Activated CD8-positive, alpha-beta T cell treated with anti-CD3 and anti-CD28 coated beads for 36 hours (primary cell): Measurements from ENCODE around the gene PPM1L. TPM values are rescaled to one million over a fixed set of nuclear protein-coding genes. Genes with fewer than 3 reads are reported as not detected.
A peak's percentile ranks its signal among the peaks of the same experiment; 100 is the strongest.
"Not testable (repeated sequence)": the region's sequence is repeated elsewhere in the genome, so short reads cannot be mapped to it uniquely, and the experiment has no call there.

Experiments
- ATAC-seq: fragments of 200-7000 bp; cut with Tn5 transposase; one replicate; pipeline ENCODE4 v1.10.0; 2021; ENCODE audit warnings: mild to moderate bottlenecking, moderate library complexity
- CTCF ChIA-PET: fragments of 350-600 bp; sonication (Branson Sonifier 250); formaldehyde crosslinking; loops from one replicate; lab custom pipeline; 2021; ENCODE audit warnings: antibody characterized with exemption; lab: Charles Lee
- POLR2A ChIA-PET: fragments of 350-600 bp; sonication (Branson Sonifier 250); formaldehyde crosslinking; loops from one replicate; lab custom pipeline; 2021; ENCODE audit warnings: antibody characterized with exemption; lab: Charles Lee
- DNase-seq: peaks from one replicate; pipeline ENCODE4 v3.0.0-alpha.2; 2020
- H3K27ac Mint-ChIP-seq: one replicate; pipeline ENCODE4 v1.8.0; 2021; ENCODE audit warnings: mild to moderate bottlenecking, mixed read lengths
- H3K27me3 Mint-ChIP-seq: one replicate; pipeline ENCODE4 v1.8.0; 2021; ENCODE audit warnings: mixed read lengths
- H3K36me3 Mint-ChIP-seq: one replicate; pipeline ENCODE4 v1.8.0; 2021; ENCODE audit warnings: low read depth, mixed read lengths
- H3K4me1 Mint-ChIP-seq: one replicate; pipeline ENCODE4 v1.8.0; 2021; ENCODE audit warnings: low read depth, mixed read lengths
- H3K4me3 Mint-ChIP-seq: one replicate; pipeline ENCODE4 v1.8.0; 2021; ENCODE audit warnings: mild to moderate bottlenecking, moderate library complexity, mixed read lengths
- H3K9me3 Mint-ChIP-seq: one replicate; pipeline ENCODE4 v1.8.0; 2021; ENCODE audit warnings: mixed read lengths
- intact Hi-C: fragments of 100-400 bp; cut with micrococcal nuclease; formaldehyde crosslinking; loops from one replicate; pipeline ENCODE4 v1.10.0; 2022
- total RNA-seq, 2 experiments: library from RNA; stranded (reverse); gene quantifications; one replicate each; pipeline ENCODE4 v1.2.3, GENCODE V29; 2021
- TF ChIP-seq, protein P1 (sequence below): fragments of 200-600 bp; IDR thresholded peaks from one replicate; pipeline ENCODE4 v1.8.0; 2022; ENCODE audit warnings: antibody characterized with exemption, mild to moderate bottlenecking

Gene PPM1L
- total RNA-seq = 1 to 10 TPM; 2.6 to 2.7 TPM

DNA sequence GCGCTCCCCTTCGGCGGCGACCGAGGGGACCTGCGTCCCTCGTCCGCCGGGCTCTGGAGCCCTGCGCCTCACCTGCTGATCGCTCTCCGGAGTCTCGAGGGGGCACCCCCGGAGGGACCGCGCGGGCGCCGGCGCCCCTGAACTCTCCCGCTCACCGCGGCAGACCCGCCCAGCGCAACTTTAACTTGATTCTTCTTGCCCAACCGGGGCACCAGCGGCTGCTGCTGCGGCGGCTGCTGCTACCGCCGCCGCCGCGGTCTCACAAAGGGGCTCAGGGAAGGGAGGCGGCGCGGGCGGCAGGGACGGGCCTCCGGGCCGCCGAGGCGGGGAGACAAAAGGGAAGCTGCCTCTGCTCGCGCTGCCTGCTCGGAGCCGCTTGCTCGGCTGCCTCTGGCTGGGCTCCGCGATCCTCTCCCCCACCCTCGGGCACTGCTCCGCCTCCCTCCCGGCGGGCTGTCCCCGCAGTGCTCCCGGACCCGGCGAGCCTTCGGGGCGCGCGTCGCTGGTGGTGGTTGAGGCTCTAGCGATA is at the start of gene PPM1L:
TSS of gene PPM1L (plus strand) at position 456 of the 529 bp plus-strand sequence.
- peaks cover 23% of the 10 kb centered on the region for H3K27me3 Mint-ChIP-seq
- ATAC-seq (peak; percentile 42), DNase-seq (peak; percentile 59)
- H3K27ac Mint-ChIP-seq = peak within 1 kb of the TSS; percentile 95
- peaks cover 27% of the 10 kb centered on the region for H3K4me1 Mint-ChIP-seq
- H3K4me3 Mint-ChIP-seq = peak within 1 kb of the TSS; percentile 80
- CTCF ChIA-PET = no interaction called here
- H3K36me3 Mint-ChIP-seq = no peaks in the 10 kb centered on the region
- H3K9me3 Mint-ChIP-seq = no peaks in the 10 kb centered on the region
- intact Hi-C loops = loop anchor here (5.0 kb wide), 1 partner anchor 309 kb away; the partner anchor contains the start of gene TRIM59
- POLR2A ChIA-PET = interaction anchor here (0.5 to 1.3 kb wide), 4 partner anchors 169 to 386 kb away, joined by 3 to 4 read pairs (median 4); partner anchors contain the start of gene TRIM59
- TF ChIP-seq, protein P1, sequence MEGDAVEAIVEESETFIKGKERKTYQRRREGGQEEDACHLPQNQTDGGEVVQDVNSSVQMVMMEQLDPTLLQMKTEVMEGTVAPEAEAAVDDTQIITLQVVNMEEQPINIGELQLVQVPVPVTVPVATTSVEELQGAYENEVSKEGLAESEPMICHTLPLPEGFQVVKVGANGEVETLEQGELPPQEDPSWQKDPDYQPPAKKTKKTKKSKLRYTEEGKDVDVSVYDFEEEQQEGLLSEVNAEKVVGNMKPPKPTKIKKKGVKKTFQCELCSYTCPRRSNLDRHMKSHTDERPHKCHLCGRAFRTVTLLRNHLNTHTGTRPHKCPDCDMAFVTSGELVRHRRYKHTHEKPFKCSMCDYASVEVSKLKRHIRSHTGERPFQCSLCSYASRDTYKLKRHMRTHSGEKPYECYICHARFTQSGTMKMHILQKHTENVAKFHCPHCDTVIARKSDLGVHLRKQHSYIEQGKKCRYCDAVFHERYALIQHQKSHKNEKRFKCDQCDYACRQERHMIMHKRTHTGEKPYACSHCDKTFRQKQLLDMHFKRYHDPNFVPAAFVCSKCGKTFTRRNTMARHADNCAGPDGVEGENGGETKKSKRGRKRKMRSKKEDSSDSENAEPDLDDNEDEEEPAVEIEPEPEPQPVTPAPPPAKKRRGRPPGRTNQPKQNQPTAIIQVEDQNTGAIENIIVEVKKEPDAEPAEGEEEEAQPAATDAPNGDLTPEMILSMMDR = no peak

DNA sequence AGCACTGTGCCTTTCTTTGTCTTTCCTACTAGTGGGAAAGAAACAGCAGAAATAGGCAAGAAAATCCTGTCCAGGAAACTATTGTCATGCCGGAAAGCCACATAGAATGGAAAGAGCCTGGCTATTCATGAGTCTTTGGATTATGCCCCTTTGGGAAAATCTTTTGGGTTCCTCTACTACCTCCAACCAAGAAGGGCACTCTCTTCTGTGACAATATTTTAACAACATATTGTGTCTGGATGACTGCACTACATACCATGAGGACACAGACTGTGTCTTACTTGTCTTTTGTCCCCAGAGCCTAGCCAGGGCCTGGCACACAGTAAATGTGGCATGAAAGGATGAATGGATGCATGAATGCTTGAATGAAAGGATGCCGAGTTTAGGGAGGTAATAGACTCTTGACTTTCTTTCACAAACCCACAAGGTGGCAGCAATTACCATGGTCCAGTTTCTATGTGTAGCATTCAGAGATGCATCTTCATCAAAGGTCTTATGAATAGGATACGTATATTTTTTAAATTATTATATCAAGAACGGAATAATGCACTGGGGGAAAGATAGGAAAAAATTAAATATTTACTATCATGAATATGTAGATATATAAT is 48.7 kb upstream of the PPM1L start:
- ATAC-seq (peak; percentile 51), DNase-seq (peak; percentile 6)
- TF ChIP-seq, protein P1 = peak; percentile 53
- intact Hi-C loops = loop anchor here (1.0 kb wide), 1 partner anchor 235 kb away; no protein-coding TSS in a partner anchor
- POLR2A ChIA-PET = no interaction called here
- Mint-ChIP-seq H3K27me3 (peaks cover 18% of the 10 kb centered on the region), H3K27ac (no peak overlapping the region), H3K9me3 (no peaks in the 10 kb centered on the region), H3K4me3 (no peak overlapping the region), H3K4me1 (no peaks in the 10 kb centered on the region), H3K36me3 (no peaks in the 10 kb centered on the region)
- CTCF ChIA-PET = interaction anchor here (2.0 to 3.3 kb wide), 3 partner anchors 234 to 236 kb away, joined by 13 to 20 read pairs (median 14); no protein-coding TSS in a partner anchor

DNA sequence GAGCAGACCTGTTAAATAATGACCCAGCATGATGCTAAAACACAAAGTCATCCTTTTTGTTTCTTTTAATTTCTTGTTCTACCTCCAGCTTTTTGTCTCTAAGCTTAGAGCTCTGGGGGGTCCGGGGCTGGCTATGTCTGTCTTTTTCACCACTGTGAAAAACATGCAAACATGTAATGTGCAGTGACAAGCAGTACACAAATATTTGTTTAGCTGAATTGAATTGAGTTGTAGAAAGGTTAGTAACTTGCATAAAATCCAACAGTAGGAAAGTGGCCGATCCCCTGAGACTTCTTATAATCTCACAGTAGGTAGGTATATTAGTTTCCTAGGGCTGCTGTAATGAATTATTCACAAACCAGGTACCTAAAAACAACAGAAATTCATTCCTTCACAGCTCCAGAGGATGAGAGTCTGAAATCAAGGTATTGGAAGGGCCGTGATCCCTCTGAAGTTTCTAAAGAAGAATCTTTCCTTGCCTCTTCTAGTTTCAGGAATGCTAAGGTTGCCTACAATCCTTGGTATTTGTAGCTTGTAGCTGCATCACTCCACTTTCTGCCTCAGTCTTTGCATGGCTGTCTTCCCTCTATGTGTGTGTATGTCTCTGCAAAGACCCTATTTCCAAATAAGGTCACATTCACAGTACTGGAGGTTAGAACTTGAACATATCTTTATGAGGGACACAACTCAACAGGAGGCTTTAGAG is 46.4 kb upstream of the PPM1L start:
- DNase-seq (no peak), ATAC-seq (no peak)
- intact Hi-C loops = no loop called here
- Mint-ChIP-seq H3K27ac (no peak overlapping the region), H3K4me1 (no peaks in the 10 kb centered on the region), H3K4me3 (no peak overlapping the region), H3K36me3 (no peaks in the 10 kb centered on the region), H3K9me3 (no peaks in the 10 kb centered on the region), H3K27me3 (peaks cover 15% of the 10 kb centered on the region)
- ChIA-PET CTCF (interaction anchor here (1.1 to 2.5 kb wide), 5 partner anchors 12 to 234 kb away, joined by 3 to 14 read pairs (median 8); no protein-coding TSS in a partner anchor), POLR2A (no interaction called here)
- TF ChIP-seq, protein P1 = no peak

DNA sequence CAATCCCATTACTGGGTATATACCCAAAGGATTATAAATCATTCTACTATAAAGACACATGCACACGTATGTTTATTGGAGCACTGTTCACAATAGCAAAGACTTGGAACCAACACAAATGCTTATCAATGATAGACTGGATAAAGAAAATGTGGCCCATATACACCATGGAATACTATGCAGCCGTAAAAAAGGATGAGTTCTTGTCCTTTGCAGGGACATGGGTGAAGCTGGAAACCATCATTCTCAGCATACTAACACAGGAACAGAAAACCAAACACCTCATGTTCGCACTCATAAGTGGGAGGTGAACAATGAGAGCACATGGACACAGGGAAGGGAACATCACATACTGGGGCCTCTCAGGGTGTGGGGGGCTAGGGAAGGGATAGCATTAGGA is 42.9 kb upstream of the PPM1L start:
- H3K27me3 Mint-ChIP-seq, H3K4me3 Mint-ChIP-seq, ATAC-seq, H3K36me3 Mint-ChIP-seq, H3K9me3 Mint-ChIP-seq, DNase-seq, POLR2A ChIA-PET, H3K27ac Mint-ChIP-seq, H3K4me1 Mint-ChIP-seq, intact Hi-C loops: not testable (repeated sequence)
- CTCF ChIA-PET = interaction anchor here (0.7 to 2.3 kb wide), 2 partner anchors 228 to 230 kb away, joined by 3 to 10 read pairs; no protein-coding TSS in a partner anchor

DNA sequence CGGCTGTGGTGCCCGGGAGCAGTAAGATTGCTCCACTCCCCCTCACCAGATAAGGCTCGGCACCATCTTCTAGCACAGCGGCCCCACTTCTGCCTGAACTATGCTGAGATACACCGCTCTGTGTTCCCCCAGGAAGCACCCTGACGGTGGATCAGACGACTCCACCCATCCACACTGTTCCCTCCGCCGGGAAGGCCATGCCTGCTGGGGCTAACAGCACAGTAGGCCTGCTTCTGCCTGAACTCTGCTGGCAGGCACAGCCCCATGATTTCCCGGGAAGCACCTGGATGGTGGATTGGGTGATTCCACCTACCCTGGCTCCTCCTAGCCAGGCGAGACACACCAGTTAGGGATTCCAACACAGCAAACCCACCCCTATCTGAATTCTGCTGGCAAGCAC is 36.3 kb upstream of the PPM1L start:
- POLR2A ChIA-PET = no interaction called here
- Mint-ChIP-seq H3K27me3 (peaks cover 9% of the 10 kb centered on the region), H3K4me1 (no peaks in the 10 kb centered on the region), H3K27ac (no peak overlapping the region), H3K9me3 (no peaks in the 10 kb centered on the region), H3K4me3 (no peak overlapping the region), H3K36me3 (no peaks in the 10 kb centered on the region)
- TF ChIP-seq, protein P1 = no peak
- no peak for DNase-seq
- no peak for ATAC-seq
- intact Hi-C loops = no loop called here
- CTCF ChIA-PET = no interaction called here
